Smooth muscle cell (in vitro differentiated cells): ENCODE measurements around the gene GPC6. TPM values are rescaled to one million over a fixed set of nuclear protein-coding genes. Genes with fewer than 3 reads are reported as not detected.
"Not testable (repeated sequence)": the region's sequence is repeated elsewhere in the genome, so short reads cannot be mapped to it uniquely, and the experiment has no call there.

Source experiments
- DNase-seq: peaks from one replicate; lab custom pipeline; 2025; ENCODE audit not compliant: unreplicated experiment; lab: John Stamatoyannopoulos, UW
- H2AFZ ChIP-seq: fragments of 200-600 bp; sonication (generic); 2 replicates; pipeline ENCODE4 v1.6.0; 2016; ENCODE audit warnings: antibody characterized with exemption, low read depth, mild to moderate bottlenecking
- H3F3A ChIP-seq: fragments of 200-600 bp; sonication (generic); 2 replicates; pipeline ENCODE4 v1.6.0; 2017; ENCODE audit warnings: antibody characterized with exemption, low read depth
- H3K27ac ChIP-seq: fragments of 200-600 bp; sonication (generic); 2 replicates; pipeline ENCODE4 v1.5.1; 2016; ENCODE audit warnings: low read depth, mild to moderate bottlenecking
- H3K27me3 ChIP-seq: fragments of 200-600 bp; sonication (generic); 2 replicates; pipeline ENCODE4 v1.6.1; 2016; ENCODE audit warnings: low read depth, mild to moderate bottlenecking
- H3K36me3 ChIP-seq: fragments of 200-600 bp; sonication (generic); 2 replicates; pipeline ENCODE4 v1.5.1; 2016; ENCODE audit warnings: low read depth
- H3K4me1 ChIP-seq: fragments of 200-600 bp; sonication (generic); 2 replicates; pipeline ENCODE4 v1.5.1; 2016; ENCODE audit warnings: low read depth
- H3K4me2 ChIP-seq: fragments of 200-600 bp; sonication (generic); 2 replicates; pipeline ENCODE4 v1.6.0; 2016; ENCODE audit warnings: mild to moderate bottlenecking
- H3K4me3 ChIP-seq: fragments of 200-600 bp; sonication (generic); 2 replicates; pipeline ENCODE4 v1.5.1; 2016; ENCODE audit warnings: mild to moderate bottlenecking
- H3K79me2 ChIP-seq: fragments of 200-600 bp; sonication (generic); 2 replicates; pipeline ENCODE4 v1.6.0; 2016; ENCODE audit warnings: low read depth, mild to moderate bottlenecking
- H3K9ac ChIP-seq: fragments of 200-600 bp; sonication (generic); 2 replicates; pipeline ENCODE4 v1.6.0; 2016; ENCODE audit warnings: low read depth
- H3K9me3 ChIP-seq: fragments of 200-600 bp; sonication (generic); replicated peaks from 2 replicates; pipeline ENCODE4 v1.5.1; 2016; ENCODE audit warnings: low read depth
- H4K20me1 ChIP-seq: fragments of 200-600 bp; sonication (generic); 2 replicates; pipeline ENCODE4 v1.6.0; 2016; ENCODE audit warnings: low read depth
- CTCF ChIP-seq: fragments of 200-600 bp; sonication (generic); IDR thresholded peaks from 2 replicates; pipeline ENCODE4 v1.5.1; 2017; ENCODE audit warnings: borderline replicate concordance, mild to moderate bottlenecking, antibody characterized with exemption; ENCODE audit not compliant: insufficient read depth, poor library complexity, severe bottlenecking
- WGBS: methylation state at CpG from one replicate; pipeline ENCODE4 v1.1.7; 2016; ENCODE audit warnings: low lambda C conversion rate; 5-methylcytosine and 5-hydroxymethylcytosine counted together
- polyA plus RNA-seq: library from polyadenylated mRNA; unstranded; fragments of >200 nt; fragmentation: Nextera tagmentation; extraction: Ambion mirVana; gene quantifications from 2 replicates; pipeline ENCODE4 v1.2.1, GENCODE V29; 2016
- total RNA-seq: library from RNA; depleted of rRNA; stranded (reverse); fragments of >200 nt; gene quantifications from 2 replicates; pipeline ENCODE4 v1.2.3, GENCODE V29; 2014

Gene GPC6
- total and polyA plus RNA-seq, 2 experiments from 2014 or later: 19.7 to 68.5 TPM

DNA sequence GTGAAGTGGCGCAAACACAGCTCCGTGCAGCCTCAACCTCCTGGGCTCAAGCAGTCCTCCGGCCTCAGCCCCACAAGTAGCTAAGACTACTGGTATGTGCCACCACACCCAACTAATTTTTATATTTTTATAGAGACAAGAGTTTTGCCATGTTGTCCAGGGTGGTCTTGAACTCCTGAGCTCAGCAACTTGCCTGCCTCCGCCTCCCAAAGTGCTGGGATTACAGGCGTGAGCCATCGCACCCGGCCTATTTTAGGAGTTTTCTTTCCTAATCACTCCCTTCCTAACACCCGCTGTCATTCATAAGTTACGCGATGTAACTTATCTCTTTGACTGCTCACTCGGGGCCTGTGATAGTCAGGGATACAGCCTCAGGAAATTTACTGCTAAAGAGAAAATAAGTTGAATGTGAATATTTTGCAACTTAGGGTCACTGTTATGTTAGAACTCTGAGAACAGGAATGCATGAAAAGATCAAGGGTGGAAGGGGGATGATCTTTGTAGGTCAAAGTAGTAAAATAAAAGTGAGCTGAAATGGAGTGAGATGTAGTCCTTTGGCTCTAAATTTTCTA is 1112.6 kb downstream of the GPC6 start:
- Histone ChIP-seq H3K4me1 (peaks cover 16% of the 10 kb centered on the region), H3K36me3 (no peaks in the 10 kb centered on the region)

DNA sequence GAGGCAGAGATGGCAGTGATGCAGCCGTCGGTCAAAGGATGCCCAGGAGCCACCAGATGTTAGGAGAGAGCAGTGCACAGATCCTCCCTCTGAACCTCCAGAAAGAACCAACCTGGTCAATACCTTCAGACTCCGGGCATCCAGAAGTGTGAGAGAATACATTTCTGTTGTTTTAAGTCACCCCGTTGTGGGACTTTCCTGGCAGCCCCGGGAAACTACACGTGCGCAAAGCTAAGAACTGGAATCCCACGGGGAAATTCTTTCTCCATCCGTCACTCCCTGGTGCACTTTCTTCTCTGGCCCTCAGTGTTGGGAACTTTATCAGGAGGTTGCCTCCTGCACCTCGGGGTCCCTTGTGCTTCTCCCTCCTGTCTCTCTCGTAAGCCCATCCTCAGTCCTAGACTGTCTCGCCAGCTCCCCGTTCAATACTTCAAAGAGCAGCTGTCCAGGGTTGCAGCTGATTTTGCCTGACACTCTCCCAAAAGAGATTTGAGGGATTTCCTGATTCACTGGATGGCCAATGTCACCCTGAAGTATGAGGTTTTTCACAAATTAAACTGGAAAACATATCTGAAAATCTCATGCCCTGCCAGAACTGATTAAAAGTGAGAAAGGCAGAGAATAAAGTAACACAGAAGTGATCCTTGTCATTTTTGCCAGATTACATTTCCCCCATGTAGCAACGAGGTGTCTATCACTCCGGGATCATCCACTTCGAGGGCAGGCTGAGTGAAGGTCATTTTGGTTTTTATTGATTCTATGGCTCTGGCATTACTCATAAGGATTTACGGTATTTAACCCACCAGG is 1116.0 kb downstream of the GPC6 start:
- Histone ChIP-seq H2AFZ (no peak overlapping the region), H3K27me3 (no peaks in the 10 kb centered on the region), H3K4me3 (no peak overlapping the region), H3F3A (peaks cover 34% of the 10 kb centered on the region), H4K20me1 (no peaks in the 10 kb centered on the region), H3K36me3 (no peaks in the 10 kb centered on the region), H3K79me2 (no peaks in the 10 kb centered on the region), H3K9me3 (no peaks in the 10 kb centered on the region), H3K9ac (peak overlapping the region; percentile 49), H3K4me2 (peak overlapping the region; percentile 77), H3K4me1 (peaks cover 29% of the 10 kb centered on the region), H3K27ac (peak overlapping the region; percentile 91)
- no peak for DNase-seq
- no peak for TF ChIP-seq CTCF
- WGBS: 31% methylated on average over 17 of the region's 17 CpGs

More for the DNA sequence above, 1112.6 kb downstream of the GPC6 start:
- H3F3A ChIP-seq: peaks cover 22% of the 10 kb centered on the region
- H3K4me3 ChIP-seq: no peak overlapping the region
- H3K9me3 ChIP-seq: no peaks in the 10 kb centered on the region
- no peaks in the 10 kb centered on the region for H3K79me2 ChIP-seq
- no peak overlapping the region for H2AFZ ChIP-seq
- H3K9ac ChIP-seq: no peak overlapping the region
- TF ChIP-seq CTCF: no peak
- no peak overlapping the region for H3K4me2 ChIP-seq
- no peak overlapping the region for H3K27ac ChIP-seq
- no peaks in the 10 kb centered on the region for H3K27me3 ChIP-seq
- no peaks in the 10 kb centered on the region for H4K20me1 ChIP-seq
- DNase-seq: no peak
- WGBS: 54% methylated on average over 11 of the region's 11 CpGs

DNA sequence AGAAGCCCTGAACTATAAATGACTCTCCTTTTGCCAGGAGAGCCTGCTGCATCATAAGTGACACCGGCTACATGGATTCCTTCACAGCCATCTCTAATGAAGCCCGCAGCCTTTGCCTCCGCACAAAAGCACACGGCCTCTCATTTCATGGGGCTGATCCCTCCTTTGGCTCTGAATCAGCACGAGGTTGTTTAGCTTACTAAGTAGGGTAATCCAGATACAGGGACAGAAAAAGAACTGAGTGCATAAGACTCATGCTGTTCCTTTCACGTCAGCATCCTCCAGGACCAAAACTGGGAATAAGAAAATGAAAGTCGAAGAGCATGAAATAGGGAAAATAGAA is 1116.6 kb downstream of the GPC6 start:
- TF ChIP-seq CTCF: no peak
- H2AFZ ChIP-seq: no peak overlapping the region
- no peaks in the 10 kb centered on the region for H3K27me3 ChIP-seq
- peak overlapping the region; percentile 59 for H3K9ac ChIP-seq
- peak overlapping the region; percentile 77 for H3K4me2 ChIP-seq
- H3K36me3 ChIP-seq: no peaks in the 10 kb centered on the region
- peaks cover 34% of the 10 kb centered on the region for H3F3A ChIP-seq
- 23% methylated on average over 7 of the region's 7 CpGs for WGBS
- H3K27ac ChIP-seq: peak overlapping the region; percentile 91
- DNase-seq: no peak
- no peaks in the 10 kb centered on the region for H3K79me2 ChIP-seq
- no peaks in the 10 kb centered on the region for H4K20me1 ChIP-seq
- H3K9me3 ChIP-seq: no peaks in the 10 kb centered on the region
- H3K4me3 ChIP-seq: peak overlapping the region; percentile 16
- peaks cover 29% of the 10 kb centered on the region for H3K4me1 ChIP-seq

DNA sequence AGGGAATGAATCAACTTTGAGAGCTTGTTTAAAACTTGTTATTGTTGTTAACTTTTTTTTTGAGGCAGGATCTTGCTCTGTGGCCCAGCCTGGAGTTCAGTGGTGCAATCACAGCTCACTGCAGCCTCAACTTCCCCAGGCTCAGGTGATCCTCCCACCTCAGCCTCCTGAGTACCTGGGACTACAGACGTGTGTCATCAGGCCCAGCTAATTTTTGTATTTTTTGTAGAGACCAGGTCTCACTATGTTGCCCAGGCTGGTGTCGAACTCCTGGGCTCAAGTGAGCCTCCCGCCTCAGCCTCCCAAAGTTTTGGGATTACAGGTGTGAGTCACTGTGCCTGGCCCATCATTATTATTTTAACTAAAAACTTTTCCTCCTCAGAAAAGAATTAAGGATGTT is 1117.1 kb downstream of the GPC6 start:
- H3K9ac ChIP-seq: peak overlapping the region; percentile 59
- 78% methylated on average over 3 of the region's 3 CpGs for WGBS
- peak overlapping the region; percentile 91 for H3K27ac ChIP-seq

More for the DNA sequence above, 1117.1 kb downstream of the GPC6 start:
- H3K9me3 ChIP-seq, H2AFZ ChIP-seq, H3K27me3 ChIP-seq, H3K36me3 ChIP-seq, H4K20me1 ChIP-seq, H3K79me2 ChIP-seq, DNase-seq: not testable (repeated sequence)
- Histone ChIP-seq H3K4me1 (peaks cover 29% of the 10 kb centered on the region), H3K4me3 (peak overlapping the region; percentile 16), H3F3A (peaks cover 34% of the 10 kb centered on the region), H3K4me2 (peak overlapping the region; percentile 77)
